Endothelial cell of umbilical vein (primary cell): ENCODE results near the gene TLN1. TPM values are rescaled to one million over a fixed set of nuclear protein-coding genes. Genes with fewer than 3 reads are reported as not detected.

ENCODE experiments used
- BruUV-seq: library from RNA; stranded (reverse); fragments of 400-500 nt; replicated peaks from 2 replicates; lab custom pipeline; 2021; lab: Mats Ljungman, UMichigan
- CTCF ChIA-PET: fragments of 300-600, 350-600 bp; sonication (Branson Sonifier 250); formaldehyde crosslinking; loops from one replicate; lab custom pipeline; 2021; ENCODE audit warnings: antibody characterized with exemption, inconsistent platforms; lab: Charles Lee
- POLR2A ChIA-PET: fragments of 300-600, 350-600 bp; sonication (Branson Sonifier 250); formaldehyde crosslinking; loops from one replicate; lab custom pipeline; 2021; ENCODE audit warnings: antibody characterized with exemption, inconsistent platforms; lab: Charles Lee
- DNase-seq: peaks from one replicate; pipeline ENCODE4 v3.0.0-alpha.2; 2011; ENCODE audit warnings: low read depth, low spot score
- FAIRE-seq: peaks from 2 replicates; lab custom pipeline; 2011; peaks lifted over from hg19 to GRCh38; lab: Jason Lieb, UNC
- H2AFZ ChIP-seq: 2 replicates; pipeline ENCODE4 v1.6.0; 2012; ENCODE audit warnings: low read depth, low read length, control low read depth, inconsistent platforms
- H3K27ac ChIP-seq: 2 replicates; pipeline ENCODE4 v1.5.1; 2011; ENCODE audit warnings: low read depth, mild to moderate bottlenecking, control low read depth, low read length, moderate library complexity; ENCODE audit not compliant: insufficient read depth
- H3K27me3 ChIP-seq, 2 experiments: 2 replicates each; pipeline versions ENCODE4 v1.6.0 to v1.6.1; 2011; ENCODE audit warnings: low read length in 2 of 2, mixed read lengths in 1 of 2; ENCODE audit not compliant: control insufficient read depth in 2 of 2, insufficient read depth in 2 of 2
- H3K36me3 ChIP-seq, 2 experiments: 2 replicates in 1 of 2; 3 replicates in 1 of 2; pipeline ENCODE4 v1.5.1; 2011; ENCODE audit warnings: low read length in 2 of 2, mild to moderate bottlenecking in 1 of 2, moderate library complexity in 1 of 2; ENCODE audit not compliant: control insufficient read depth in 2 of 2, insufficient read depth in 2 of 2; ENCODE audit errors: extremely low read depth in 1 of 2
- H3K4me1 ChIP-seq: 3 replicates; pipeline ENCODE4 v1.5.1; 2011; ENCODE audit warnings: mild to moderate bottlenecking, low read length; ENCODE audit not compliant: control insufficient read depth, insufficient read depth; ENCODE audit errors: extremely low read depth
- H3K4me2 ChIP-seq: 2 replicates; pipeline ENCODE4 v1.6.1; 2011; ENCODE audit warnings: low read length, control low read depth, mixed read lengths; ENCODE audit not compliant: insufficient read depth
- H3K4me3 ChIP-seq, 3 experiments: fragments of 200-600 bp in 1 of 3; sonication (generic), shearing (Covaris generic) in 1 of 3; replicated peaks in 1 of 3; 2 replicates each; pipeline ENCODE4 v1.5.1; 2011 to 2016; ENCODE audit warnings: control low read depth in 3 of 3, low read length in 3 of 3, mild to moderate bottlenecking in 2 of 3, inconsistent platforms in 1 of 3, low read depth in 1 of 3, moderate library complexity in 1 of 3; ENCODE audit not compliant: insufficient read depth in 1 of 3
- H3K79me2 ChIP-seq: 2 replicates; pipeline ENCODE4 v1.6.0; 2012; ENCODE audit warnings: low read length, inconsistent platforms; ENCODE audit not compliant: control insufficient read depth, insufficient read depth
- H3K9ac ChIP-seq: replicated peaks from 2 replicates; pipeline ENCODE3; 2011; ENCODE audit warnings: low read length, control low read depth; ENCODE audit not compliant: insufficient read depth; ENCODE audit errors: extremely low read depth
- H3K9me1 ChIP-seq: replicated peaks from 3 replicates; pipeline ENCODE4 v1.6.0; 2011; ENCODE audit warnings: mild to moderate bottlenecking, low read length; ENCODE audit not compliant: control insufficient read depth, insufficient read depth; ENCODE audit errors: extremely low read depth
- H3K9me3 ChIP-seq: replicated peaks from 2 replicates; pipeline ENCODE4 v1.5.1; 2012; ENCODE audit warnings: low read length, inconsistent platforms; ENCODE audit not compliant: control insufficient read depth, insufficient read depth
- H4K20me1 ChIP-seq: replicated peaks from 2 replicates; pipeline ENCODE3; 2011; ENCODE audit warnings: mild to moderate bottlenecking, low read length; ENCODE audit not compliant: control insufficient read depth, insufficient read depth; ENCODE audit errors: extremely low read depth
- FOS ChIP-seq: IDR thresholded peaks from 2 replicates; pipeline ENCODE4 v1.6.1; 2011; ENCODE audit warnings: mild to moderate bottlenecking, low read length, moderate library complexity, borderline replicate concordance; ENCODE audit not compliant: insufficient read depth
- GATA2 ChIP-seq: IDR thresholded peaks from 2 replicates; pipeline ENCODE4 v1.7.0; 2011; ENCODE audit warnings: low read depth, mild to moderate bottlenecking, moderate library complexity, mixed read lengths, low read length; ENCODE audit not compliant: insufficient read length, insufficient read depth
- JUN ChIP-seq: IDR thresholded peaks from 2 replicates; pipeline ENCODE4 v1.6.1; 2011; ENCODE audit warnings: borderline replicate concordance, low read depth; ENCODE audit not compliant: insufficient read length, insufficient read depth
- MAX ChIP-seq: IDR thresholded peaks from 2 replicates; pipeline ENCODE4 v1.6.1; 2011; ENCODE audit not compliant: insufficient read depth, insufficient read length
- POLR2A ChIP-seq: IDR thresholded peaks from 2 replicates; pipeline ENCODE4 v1.6.1; 2012; ENCODE audit warnings: low read depth, mild to moderate bottlenecking, control low read depth, low read length
- POLR2AphosphoS5 ChIP-seq: IDR thresholded peaks from 2 replicates; pipeline ENCODE4 v1.6.1; 2012; ENCODE audit warnings: low read depth, mild to moderate bottlenecking, control low read depth, low read length, moderate library complexity; ENCODE audit not compliant: insufficient read depth
- dilution Hi-C: fragments of 300-500 bp; cut with MboI; formaldehyde crosslinking; loops from one replicate; pipeline ENCODE4 v1.15.0; 2019; ENCODE audit warnings: low sequenced_read_pairs; ENCODE audit not compliant: extremely low pct_ligation_motif_present
- intact Hi-C: fragments of 100-400 bp; cut with micrococcal nuclease; formaldehyde crosslinking; loops from one replicate; pipeline ENCODE4 v1.10.0; 2022
- polyA plus RNA-seq, 4 experiments: library from polyadenylated mRNA; depleted of rRNA in 3 of 4; stranded (reverse) in 3 of 4; unstranded in 1 of 4; fragments of >200 nt; gene quantifications; 2 replicates each; pipeline versions ENCODE4 v1.2.1 to v1.2.3, GENCODE V29; 2011 to 2012; ENCODE audit warnings: missing spikeins in 1 of 4
- total RNA-seq: library from RNA; stranded (reverse); gene quantifications from 2 replicates; pipeline ENCODE4 v1.2.3, GENCODE V29; 2021
- TF ChIP-seq, protein P1 (sequence below), 2 donors: IDR thresholded peaks; 1 replicate in 1 of 2; 2 replicates in 1 of 2; pipeline ENCODE4 v1.5.1; 2011; ENCODE audit warnings: low read length in 2 of 2, mild to moderate bottlenecking in 2 of 2, moderate library complexity in 2 of 2, control low read depth in 1 of 2, inconsistent platforms in 1 of 2, low read depth in 1 of 2; ENCODE audit not compliant: insufficient read depth in 1 of 2; ENCODE audit errors: extremely low read depth in 1 of 2

TLN1 gene
- total and polyA plus RNA-seq, 2 donors (not counting 3 experiments of a cell fraction or from before 2014, with no cell fraction given): 120 to 450 TPM

GRCh38 chr9:35766997-35767396 lies 35.0 kb upstream of the TLN1 start:
- no peak overlapping the region for H3K4me2 ChIP-seq
- ChIA-PET POLR2A (no interaction called here), CTCF (interaction anchor here (1.4 kb wide), 1 partner anchor 116 kb away, joined by 4 read pairs; no protein-coding TSS in a partner anchor)
- H4K20me1 ChIP-seq: no peaks in the 10 kb centered on the region
- no peak overlapping the region for H2AFZ ChIP-seq
- no peak overlapping the region for H3K9ac ChIP-seq
- H3K27ac ChIP-seq: no peak overlapping the region
- peaks cover 23% of the 10 kb centered on the region for H3K4me1 ChIP-seq
- no TSS peak for BruUV-seq
- no peak for FAIRE-seq
- TF ChIP-seq GATA2: no peak
- no peak for TF ChIP-seq POLR2AphosphoS5
- TF ChIP-seq FOS: no peak
- no peak for TF ChIP-seq MAX
- TF ChIP-seq JUN: peak; percentile 2
- TF ChIP-seq, protein P1, sequence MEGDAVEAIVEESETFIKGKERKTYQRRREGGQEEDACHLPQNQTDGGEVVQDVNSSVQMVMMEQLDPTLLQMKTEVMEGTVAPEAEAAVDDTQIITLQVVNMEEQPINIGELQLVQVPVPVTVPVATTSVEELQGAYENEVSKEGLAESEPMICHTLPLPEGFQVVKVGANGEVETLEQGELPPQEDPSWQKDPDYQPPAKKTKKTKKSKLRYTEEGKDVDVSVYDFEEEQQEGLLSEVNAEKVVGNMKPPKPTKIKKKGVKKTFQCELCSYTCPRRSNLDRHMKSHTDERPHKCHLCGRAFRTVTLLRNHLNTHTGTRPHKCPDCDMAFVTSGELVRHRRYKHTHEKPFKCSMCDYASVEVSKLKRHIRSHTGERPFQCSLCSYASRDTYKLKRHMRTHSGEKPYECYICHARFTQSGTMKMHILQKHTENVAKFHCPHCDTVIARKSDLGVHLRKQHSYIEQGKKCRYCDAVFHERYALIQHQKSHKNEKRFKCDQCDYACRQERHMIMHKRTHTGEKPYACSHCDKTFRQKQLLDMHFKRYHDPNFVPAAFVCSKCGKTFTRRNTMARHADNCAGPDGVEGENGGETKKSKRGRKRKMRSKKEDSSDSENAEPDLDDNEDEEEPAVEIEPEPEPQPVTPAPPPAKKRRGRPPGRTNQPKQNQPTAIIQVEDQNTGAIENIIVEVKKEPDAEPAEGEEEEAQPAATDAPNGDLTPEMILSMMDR (IDR thresholded peaks at IDR 0.05; ENCODE audit: extremely low read depth in 1 of 2, insufficient read depth in 1 of 2, low read depth in 1 of 2, low read length in 2 of 2): no peak
- no peak for TF ChIP-seq POLR2A
- no peaks in the 10 kb centered on the region for H3K27me3 ChIP-seq
- no peaks in the 10 kb centered on the region for H3K79me2 ChIP-seq
- no peaks in the 10 kb centered on the region for H3K36me3 ChIP-seq
- no peak for DNase-seq
- dilution Hi-C loops (no loop called here), intact Hi-C loops (no loop called here)
- H3K4me3 ChIP-seq: no peak overlapping the region
- no peaks in the 10 kb centered on the region for H3K9me1 ChIP-seq
- H3K9me3 ChIP-seq: no peaks in the 10 kb centered on the region
